Activated T-cell treated with anti-CD3 and anti-CD28 coated beads for 24 hours (primary cell): ENCODE data around the gene RHOA.

Experiments used
- DNase-seq: peaks from one replicate; pipeline ENCODE4 v3.0.0-alpha.2; 2020; ENCODE audit warnings: low read depth

Gene RHOA

GRCh38 chr3:49324768-49325167 lies 87.0 kb downstream of the RHOA start:
- no peak for DNase-seq

- no peak for DNase-seq
Measured at GRCh38 chr3:49316696-49317457, 94.9 kb downstream of the RHOA start.

GRCh38 chr3:49313896-49314688 lies 97.7 kb downstream of the RHOA start:
- DNase-seq = no peak

- DNase-seq = no peak
Measured at GRCh38 chr3:49311283-49311682, 100.5 kb downstream of the RHOA start.

- DNase-seq = no peak
Measured at GRCh38 chr3:49310677-49311076, 101.1 kb downstream of the RHOA start.
